ENCODE measurements around the gene SLC39A8.

DNA sequence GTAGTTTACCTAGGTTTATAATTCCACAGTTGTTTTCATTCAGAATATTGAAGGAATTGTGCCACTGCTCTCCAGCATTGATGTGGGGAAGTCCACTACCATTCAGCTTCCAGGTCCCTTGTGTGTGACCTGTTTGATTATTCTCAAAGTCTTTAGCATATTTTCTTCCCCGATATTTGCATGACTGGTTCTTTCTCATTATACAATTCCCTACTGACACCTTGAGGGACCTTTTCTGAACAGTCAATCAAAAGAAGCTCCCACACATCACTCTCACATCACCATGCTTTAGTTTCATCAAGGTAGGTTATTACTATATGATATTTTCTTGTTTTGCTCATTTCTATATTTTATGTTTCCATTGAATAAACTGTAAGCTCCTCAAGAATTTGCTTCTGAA is 44.1 kb downstream of the SLC39A8 start:
- no peak for TF ChIP-seq TCF12 (IDR thresholded peaks at IDR 0.05; ENCODE audit: low read depth)
- TF ChIP-seq, protein P1, sequence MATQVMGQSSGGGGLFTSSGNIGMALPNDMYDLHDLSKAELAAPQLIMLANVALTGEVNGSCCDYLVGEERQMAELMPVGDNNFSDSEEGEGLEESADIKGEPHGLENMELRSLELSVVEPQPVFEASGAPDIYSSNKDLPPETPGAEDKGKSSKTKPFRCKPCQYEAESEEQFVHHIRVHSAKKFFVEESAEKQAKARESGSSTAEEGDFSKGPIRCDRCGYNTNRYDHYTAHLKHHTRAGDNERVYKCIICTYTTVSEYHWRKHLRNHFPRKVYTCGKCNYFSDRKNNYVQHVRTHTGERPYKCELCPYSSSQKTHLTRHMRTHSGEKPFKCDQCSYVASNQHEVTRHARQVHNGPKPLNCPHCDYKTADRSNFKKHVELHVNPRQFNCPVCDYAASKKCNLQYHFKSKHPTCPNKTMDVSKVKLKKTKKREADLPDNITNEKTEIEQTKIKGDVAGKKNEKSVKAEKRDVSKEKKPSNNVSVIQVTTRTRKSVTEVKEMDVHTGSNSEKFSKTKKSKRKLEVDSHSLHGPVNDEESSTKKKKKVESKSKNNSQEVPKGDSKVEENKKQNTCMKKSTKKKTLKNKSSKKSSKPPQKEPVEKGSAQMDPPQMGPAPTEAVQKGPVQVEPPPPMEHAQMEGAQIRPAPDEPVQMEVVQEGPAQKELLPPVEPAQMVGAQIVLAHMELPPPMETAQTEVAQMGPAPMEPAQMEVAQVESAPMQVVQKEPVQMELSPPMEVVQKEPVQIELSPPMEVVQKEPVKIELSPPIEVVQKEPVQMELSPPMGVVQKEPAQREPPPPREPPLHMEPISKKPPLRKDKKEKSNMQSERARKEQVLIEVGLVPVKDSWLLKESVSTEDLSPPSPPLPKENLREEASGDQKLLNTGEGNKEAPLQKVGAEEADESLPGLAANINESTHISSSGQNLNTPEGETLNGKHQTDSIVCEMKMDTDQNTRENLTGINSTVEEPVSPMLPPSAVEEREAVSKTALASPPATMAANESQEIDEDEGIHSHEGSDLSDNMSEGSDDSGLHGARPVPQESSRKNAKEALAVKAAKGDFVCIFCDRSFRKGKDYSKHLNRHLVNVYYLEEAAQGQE (IDR thresholded peaks at IDR 0.05; ENCODE audit: low read depth) = no peak
- TF ChIP-seq CEBPB (IDR thresholded peaks at IDR 0.05) = no peak
- no peak for TF ChIP-seq TAF1 (IDR thresholded peaks at IDR 0.05; ENCODE audit: low read depth)
- no peak for TF ChIP-seq EP300 (IDR thresholded peaks at IDR 0.05; ENCODE audit: borderline replicate concordance)
- TF ChIP-seq ZBTB7A (IDR thresholded peaks at IDR 0.05; ENCODE audit: low read depth) = no peak
- no peak for TF ChIP-seq FOXM1 (IDR thresholded peaks at IDR 0.05; ENCODE audit: borderline replicate concordance, low read depth)
- TF ChIP-seq, protein P2, sequence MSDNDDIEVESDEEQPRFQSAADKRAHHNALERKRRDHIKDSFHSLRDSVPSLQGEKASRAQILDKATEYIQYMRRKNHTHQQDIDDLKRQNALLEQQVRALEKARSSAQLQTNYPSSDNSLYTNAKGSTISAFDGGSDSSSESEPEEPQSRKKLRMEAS (IDR thresholded peaks at IDR 0.05) = no peak
- no peak for TF ChIP-seq CREB1 (IDR thresholded peaks at IDR 0.05; ENCODE audit: low read depth)
- TF ChIP-seq RAD21 (IDR thresholded peaks at IDR 0.05; ENCODE audit: low read depth) = no peak
- TF ChIP-seq YY1 (IDR thresholded peaks at IDR 0.05; ENCODE audit: low read depth) = no peak
- TF ChIP-seq NFIC (IDR thresholded peaks at IDR 0.05) = no peak
- TF ChIP-seq EGR1 (IDR thresholded peaks at IDR 0.05) = no peak
